C4-2B (cell line): ENCODE results near the gene TRIM46.

Experiments used
- CTCF ChIP-seq: fragments of 450-650 bp; conservative IDR thresholded peaks from 2 replicates; pipeline ENCODE4 v1.5.1; 2017; ENCODE audit warnings: mild to moderate bottlenecking
- ZFX ChIP-seq: fragments of 450-650 bp; IDR thresholded peaks from 2 replicates; pipeline ENCODE4 v1.6.1; 2017

- TF ChIP-seq CTCF = no peak
- no peak for TF ChIP-seq ZFX
Observed at GRCh38 chr1:155168456-155169210, 5.0 kb upstream of the TRIM46 start.
